Caco-2 (cell line): Measurements from ENCODE around the gene CERKL. TPM values are rescaled to one million over a fixed set of nuclear protein-coding genes. Genes with fewer than 3 reads are reported as not detected.

Experiments
- BruUV-seq: library from RNA; stranded (reverse); fragments of 400-500 nt; replicated peaks from 2 replicates; lab custom pipeline; 2021; lab: Mats Ljungman, UMichigan
- CTCF ChIA-PET: fragments of 300-600 bp; sonication (Branson Sonifier 250); formaldehyde crosslinking; loops from one replicate; lab custom pipeline; 2022; ENCODE audit warnings: antibody characterized with exemption; lab: Charles Lee
- POLR2A ChIA-PET: fragments of 300-600 bp; sonication (Branson Sonifier 250); formaldehyde crosslinking; loops from one replicate; lab custom pipeline; 2022; ENCODE audit warnings: antibody characterized with exemption; lab: Charles Lee
- DNase-seq, 2 experiments: peaks; one replicate each; pipeline versions ENCODE4 v3.0.0 to v3.0.0-alpha.2; 2020 to 2022
- H3K27me3 ChIP-seq: replicated peaks from 2 replicates; pipeline ENCODE4 v1.6.0; 2011; ENCODE audit warnings: low read length; ENCODE audit not compliant: control insufficient read depth, insufficient read depth
- H3K36me3 ChIP-seq: 2 replicates; pipeline ENCODE4 v1.5.1; 2011; ENCODE audit warnings: low read length; ENCODE audit not compliant: control insufficient read depth, insufficient read depth
- H3K4me1 ChIP-seq: fragments of 250-450 bp; sonication (Bioruptor Pico); 2 replicates; pipeline ENCODE4 v1.5.1; 2020; ENCODE audit warnings: mild to moderate bottlenecking
- H3K4me3 ChIP-seq: 2 replicates; pipeline ENCODE4 v1.5.1; 2011; ENCODE audit warnings: low read depth, mild to moderate bottlenecking, control low read depth, low read length
- H3K9me3 ChIP-seq: fragments of 250-450 bp; sonication (Bioruptor Pico); 2 replicates; pipeline ENCODE4 v1.5.1; 2020; ENCODE audit warnings: mild to moderate bottlenecking, moderate library complexity
- H3K27ac Mint-ChIP-seq: one replicate; pipeline ENCODE4 v1.8.0; 2022; ENCODE audit warnings: mixed read lengths; ENCODE audit not compliant: unreplicated experiment
- H3K27me3 Mint-ChIP-seq: one replicate; pipeline ENCODE4 v1.8.0; 2022; ENCODE audit warnings: mixed read lengths; ENCODE audit not compliant: insufficient read depth, unreplicated experiment
- H3K36me3 Mint-ChIP-seq: one replicate; pipeline ENCODE4 v1.8.0; 2022; ENCODE audit warnings: mild to moderate bottlenecking, mixed read lengths; ENCODE audit not compliant: insufficient read depth, unreplicated experiment
- H3K4me1 Mint-ChIP-seq: one replicate; pipeline ENCODE4 v1.8.0; 2022; ENCODE audit warnings: low read depth, mixed read lengths; ENCODE audit not compliant: unreplicated experiment
- H3K4me3 Mint-ChIP-seq: one replicate; pipeline ENCODE4 v1.8.0; 2022; ENCODE audit warnings: mild to moderate bottlenecking, moderate library complexity, mixed read lengths; ENCODE audit not compliant: unreplicated experiment
- H3K9me3 Mint-ChIP-seq: one replicate; pipeline ENCODE4 v1.8.0; 2022; ENCODE audit warnings: mixed read lengths; ENCODE audit not compliant: unreplicated experiment
- CTCF ChIP-seq, 2 experiments: fragments of 200-600 bp in 1 of 2; IDR thresholded peaks; 1 replicate in 1 of 2; 2 replicates in 1 of 2; pipeline versions ENCODE4 v1.5.1 to v1.8.0; 2011 to 2022; ENCODE audit warnings: antibody characterized with exemption in 1 of 2, control low read depth in 1 of 2, inconsistent platforms in 1 of 2, low read depth in 1 of 2, low read length in 1 of 2, mild to moderate bottlenecking in 1 of 2, moderate library complexity in 1 of 2; ENCODE audit not compliant: insufficient read depth in 1 of 2, severe bottlenecking in 1 of 2, unreplicated experiment in 1 of 2
- intact Hi-C: fragments of 100-400 bp; cut with micrococcal nuclease; formaldehyde crosslinking; loops from one replicate; pipeline ENCODE4 v1.10.0; 2022; ENCODE audit not compliant: unreplicated experiment
- total RNA-seq: library from RNA; stranded (reverse); gene quantifications from 2 replicates; pipeline ENCODE4 v1.2.3, GENCODE V29; 2022

The CERKL gene
- total RNA-seq, 1 experiment from 2014 or later = not detected

- no peak overlapping the region for H3K4me3 ChIP-seq
- POLR2A ChIA-PET = no interaction called here
- H3K27me3 Mint-ChIP-seq = peaks cover 7% of the 10 kb centered on the region
- H3K9me3 Mint-ChIP-seq = peaks cover 8% of the 10 kb centered on the region
- no peak for DNase-seq
- no peaks in the 10 kb centered on the region for H3K9me3 ChIP-seq
- H3K4me1 Mint-ChIP-seq = no peaks in the 10 kb centered on the region
- no peaks in the 10 kb centered on the region for H3K36me3 Mint-ChIP-seq
- no peak overlapping the region for H3K4me3 Mint-ChIP-seq
- no TSS peak for BruUV-seq
- CTCF ChIA-PET = no interaction called here
- H3K4me1 ChIP-seq = no peaks in the 10 kb centered on the region
- no peaks in the 10 kb centered on the region for H3K27me3 ChIP-seq
- intact Hi-C loops = no loop called here
- H3K36me3 ChIP-seq = no peaks in the 10 kb centered on the region
- H3K27ac Mint-ChIP-seq = no peak overlapping the region
- TF ChIP-seq CTCF (IDR thresholded peaks at IDR 0.05; ENCODE audit: insufficient read depth in 1 of 2, low read depth in 1 of 2, low read length in 1 of 2, severe bottlenecking in 1 of 2, unreplicated experiment in 1 of 2) = no peak
Measured at GRCh38 chr2:181642086-181642485, 14.8 kb downstream of the CERKL start.

GRCh38 chr2:181639686-181640085 is 17.2 kb downstream of the CERKL start:
- intact Hi-C loops = no loop called here
- H3K4me1 Mint-ChIP-seq = no peaks in the 10 kb centered on the region
- Histone ChIP-seq H3K4me3 (no peak overlapping the region), H3K36me3 (no peaks in the 10 kb centered on the region), H3K4me1 (no peaks in the 10 kb centered on the region), H3K27me3 (no peaks in the 10 kb centered on the region), H3K9me3 (no peaks in the 10 kb centered on the region)
- no peaks in the 10 kb centered on the region for H3K9me3 Mint-ChIP-seq
- no peak for TF ChIP-seq CTCF (IDR thresholded peaks at IDR 0.05; ENCODE audit: insufficient read depth in 1 of 2, low read depth in 1 of 2, low read length in 1 of 2, severe bottlenecking in 1 of 2, unreplicated experiment in 1 of 2)
- ChIA-PET POLR2A (no interaction called here), CTCF (no interaction called here)
- H3K27me3 Mint-ChIP-seq = peaks cover 6% of the 10 kb centered on the region
- no TSS peak for BruUV-seq
- H3K27ac Mint-ChIP-seq = no peak overlapping the region
- no peak for DNase-seq
- H3K4me3 Mint-ChIP-seq = no peak overlapping the region
- H3K36me3 Mint-ChIP-seq = no peaks in the 10 kb centered on the region

- H3K36me3 ChIP-seq = no peaks in the 10 kb centered on the region
- intact Hi-C loops = no loop called here
- H3K27me3 ChIP-seq = no peaks in the 10 kb centered on the region
- no peak overlapping the region for H3K4me3 ChIP-seq
- Mint-ChIP-seq H3K36me3 (no peaks in the 10 kb centered on the region), H3K27me3 (peaks cover 7% of the 10 kb centered on the region), H3K27ac (no peak overlapping the region), H3K4me1 (no peaks in the 10 kb centered on the region), H3K4me3 (no peak overlapping the region), H3K9me3 (no peaks in the 10 kb centered on the region)
- no peak for TF ChIP-seq CTCF (IDR thresholded peaks at IDR 0.05; ENCODE audit: insufficient read depth in 1 of 2, low read depth in 1 of 2, low read length in 1 of 2, severe bottlenecking in 1 of 2, unreplicated experiment in 1 of 2)
- no peak for DNase-seq
- CTCF ChIA-PET = no interaction called here
- POLR2A ChIA-PET = no interaction called here
- no peaks in the 10 kb centered on the region for H3K9me3 ChIP-seq
- BruUV-seq = no TSS peak
- H3K4me1 ChIP-seq = no peaks in the 10 kb centered on the region
Measured at GRCh38 chr2:181632733-181633401, 24.0 kb downstream of the CERKL start.
